MM.1S (cell line): ENCODE data around the gene GDF7.

Experiments
- DNase-seq: peaks from one replicate; pipeline ENCODE4 v3.0.0-alpha.2; 2015
- H2AFZ ChIP-seq: fragments of 300-600 bp; sonication (generic); 2 replicates; pipeline ENCODE4 v1.6.0; 2016; ENCODE audit warnings: antibody characterized with exemption, low read length
- H3F3A ChIP-seq: fragments of 300-600 bp; sonication (generic); 2 replicates; pipeline ENCODE4 v1.6.1; 2016; ENCODE audit warnings: mild to moderate bottlenecking, antibody characterized with exemption, low read length, moderate library complexity, mixed read lengths; ENCODE audit not compliant: insufficient read depth
- H3K27ac ChIP-seq: fragments of 300-600 bp; sonication (generic); 2 replicates; pipeline ENCODE4 v1.5.1; 2016; ENCODE audit warnings: mild to moderate bottlenecking, low read length
- H3K27me3 ChIP-seq: fragments of 300-600 bp; sonication (generic); replicated peaks from 2 replicates; pipeline ENCODE4 v1.6.0; 2016; ENCODE audit warnings: low read length; ENCODE audit not compliant: insufficient read depth
- H3K36me3 ChIP-seq: fragments of 300-600 bp; sonication (generic); replicated peaks from 2 replicates; pipeline ENCODE4 v1.6.1; 2016; ENCODE audit warnings: mild to moderate bottlenecking, low read length, mixed read lengths; ENCODE audit not compliant: insufficient read depth
- H3K4me1 ChIP-seq: fragments of 300-600 bp; sonication (generic); 2 replicates; pipeline ENCODE4 v1.6.1; 2016; ENCODE audit warnings: low read length, mixed read lengths
- H3K4me2 ChIP-seq: fragments of 300-600 bp; sonication (generic); 2 replicates; pipeline ENCODE4 v1.6.0; 2016; ENCODE audit warnings: low read depth, low read length
- H3K4me3 ChIP-seq: fragments of 300-600 bp; sonication (generic); 2 replicates; pipeline ENCODE4 v1.5.1; 2016; ENCODE audit warnings: low read length, mixed read lengths
- H3K79me2 ChIP-seq: fragments of 300-600 bp; sonication (generic); 2 replicates; pipeline ENCODE4 v1.6.1; 2016; ENCODE audit warnings: mixed run types, low read length, mixed read lengths
- H3K9ac ChIP-seq: fragments of 300-600 bp; sonication (generic); 2 replicates; pipeline ENCODE4 v1.6.1; 2016; ENCODE audit warnings: low read length, mixed read lengths
- H3K9me2 ChIP-seq: fragments of 300-600 bp; sonication (generic); replicated peaks from 2 replicates; pipeline ENCODE4 v1.6.1; 2016; ENCODE audit warnings: mild to moderate bottlenecking, low read length, mixed read lengths; ENCODE audit not compliant: insufficient read depth
- H3K9me3 ChIP-seq: fragments of 300-600 bp; sonication (generic); replicated peaks from 2 replicates; pipeline ENCODE4 v1.6.1; 2016; ENCODE audit warnings: mild to moderate bottlenecking, low read length, mixed read lengths; ENCODE audit not compliant: insufficient read depth
- H4K20me1 ChIP-seq: fragments of 300-600 bp; sonication (generic); 2 replicates; pipeline ENCODE4 v1.6.1; 2016; ENCODE audit warnings: mild to moderate bottlenecking, low read length, moderate library complexity, mixed read lengths; ENCODE audit not compliant: insufficient read depth
- CTCF ChIP-seq: fragments of 300-600 bp; sonication (generic); IDR thresholded peaks from 2 replicates; pipeline ENCODE4 v1.5.1; 2016; ENCODE audit warnings: antibody characterized with exemption, low read length, mixed read lengths
- EZH2 ChIP-seq: fragments of 300-600 bp; sonication (generic); optimal IDR thresholded peaks from 2 replicates; pipeline ENCODE3; 2017; ENCODE audit warnings: low read depth, mild to moderate bottlenecking, antibody characterized with exemption, low read length, mixed read lengths
- EZH2phosphoT487 ChIP-seq: fragments of 300-600 bp; sonication (generic); IDR thresholded peaks from 2 replicates; pipeline ENCODE4 v1.6.1; 2018; ENCODE audit warnings: antibody characterized with exemption, low read length

The GDF7 gene

GRCh38 chr2:20650393-20650876 lies 16.5 kb upstream of the GDF7 start:
- TF ChIP-seq CTCF, result peak; percentile 5; the same call in 1 of the 2 replicates
- no peak for TF ChIP-seq EZH2phosphoT487
- Histone ChIP-seq H2AFZ (peak overlapping the region; percentile 79), H3K79me2 (peaks cover 25% of the 10 kb centered on the region), H3K27me3 (no peaks in the 10 kb centered on the region), H3F3A (peaks cover 5% of the 10 kb centered on the region; the same call in 1 of the 2 replicates), H3K36me3 (no peaks in the 10 kb centered on the region), H3K9me3 (no peaks in the 10 kb centered on the region), H3K27ac (peak overlapping the region; percentile 62), H3K9ac (peak overlapping the region; percentile 86), H4K20me1 (no peaks in the 10 kb centered on the region), H3K4me1 (peaks cover 10% of the 10 kb centered on the region), H3K9me2 (no peaks in the 10 kb centered on the region), H3K4me3 (peak overlapping the region; percentile 82), H3K4me2 (peak overlapping the region; percentile 91)
- DNase-seq, result peak; percentile 43

DNA sequence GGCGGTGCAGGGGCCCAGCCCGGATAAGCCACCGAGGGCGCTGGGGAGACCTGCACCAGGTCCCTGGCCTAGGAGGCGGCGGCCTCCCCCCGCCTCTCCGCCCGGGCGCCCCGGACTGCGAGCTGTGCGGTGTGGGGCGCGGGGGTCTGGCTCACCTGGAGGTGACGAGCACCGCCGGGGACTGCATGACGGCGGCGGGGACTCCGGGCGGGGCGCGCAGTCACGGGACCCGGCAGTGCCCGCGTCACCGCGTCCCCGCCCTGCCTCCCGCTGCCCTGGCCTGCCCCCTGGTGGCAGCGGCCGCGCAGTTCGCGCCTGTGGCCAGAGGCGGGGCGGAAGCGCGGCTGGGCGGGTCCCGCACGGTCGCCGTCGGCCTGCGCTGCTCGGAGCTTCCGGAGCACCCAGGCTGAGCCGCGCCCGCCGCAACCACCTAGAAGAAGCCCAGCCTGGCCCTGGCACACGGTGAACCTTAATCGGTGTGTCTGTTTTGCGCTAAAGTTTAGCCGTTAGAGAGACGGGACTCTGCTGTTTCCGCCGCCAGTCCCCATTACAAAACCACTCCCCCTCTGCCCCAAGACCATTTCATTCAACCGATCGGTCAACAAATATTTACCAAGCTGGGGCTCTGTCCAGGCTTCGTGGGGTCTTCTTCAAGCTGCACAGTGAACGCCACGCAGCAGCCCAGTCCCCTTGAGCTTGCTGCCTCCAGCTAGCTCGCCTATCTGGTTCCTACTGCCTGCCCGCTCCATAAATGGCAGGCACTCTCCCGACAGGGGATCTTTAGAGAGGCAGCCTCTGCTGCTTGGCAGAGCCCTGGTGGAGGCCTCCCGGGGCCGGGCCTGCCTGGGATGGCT lies 15.8 kb upstream of the GDF7 start, which contains the start of gene HS1BP3:
HS1BP3 (minus strand) TSS at position 222 of the 854 bp plus-strand sequence; CDS start at position 187, 35 bp downstream.
- Histone ChIP-seq H3K79me2 (peaks cover 25% of the 10 kb centered on the region), H3K4me1 (peaks cover 10% of the 10 kb centered on the region), H3K9me3 (no peaks in the 10 kb centered on the region), H3K4me3 (peak within 1 kb of the TSS; percentile 82), H3K36me3 (no peaks in the 10 kb centered on the region), H4K20me1 (no peaks in the 10 kb centered on the region), H3F3A (peaks cover 5% of the 10 kb centered on the region; the same call in 1 of the 2 replicates), H3K27ac (peak within 1 kb of the TSS; percentile 62), H2AFZ (peak within 1 kb of the TSS; percentile 99), H3K9me2 (no peaks in the 10 kb centered on the region), H3K9ac (peak within 1 kb of the TSS; percentile 86), H3K27me3 (no peaks in the 10 kb centered on the region), H3K4me2 (peak within 1 kb of the TSS; percentile 100)
- TF ChIP-seq CTCF (peak; percentile 57), EZH2 (no peak)
- DNase-seq, result peak; percentile 89

DNA sequence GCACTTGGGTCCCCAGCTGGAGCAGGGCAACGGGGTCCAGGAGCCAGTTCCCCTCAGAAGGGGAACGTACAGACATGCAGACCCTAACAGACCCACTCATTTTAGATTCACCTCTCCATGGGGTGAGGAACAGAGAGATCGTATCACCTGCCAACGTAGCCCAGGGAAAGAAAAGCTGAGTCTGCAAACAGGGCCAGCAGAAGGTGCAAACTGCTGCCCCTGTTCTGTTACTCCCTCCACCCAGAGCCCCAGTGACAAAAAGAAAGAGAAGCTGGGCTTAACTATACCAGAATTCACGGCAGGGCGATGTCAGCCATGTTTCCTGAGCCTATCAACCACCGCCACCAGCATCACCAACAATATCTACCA lies 15.2 kb upstream of the GDF7 start:
- no peak for DNase-seq
- Histone ChIP-seq H3K4me3 (peak overlapping the region; percentile 64), H3K27me3 (no peaks in the 10 kb centered on the region), H3K4me1 (peaks cover 10% of the 10 kb centered on the region), H2AFZ (peak overlapping the region; percentile 99), H3K9ac (peak overlapping the region; percentile 70; the same call in 1 of the 2 replicates), H3K9me3 (no peaks in the 10 kb centered on the region), H3F3A (peaks cover 5% of the 10 kb centered on the region; the same call in 1 of the 2 replicates), H4K20me1 (no peaks in the 10 kb centered on the region), H3K36me3 (no peaks in the 10 kb centered on the region), H3K4me2 (peak overlapping the region; percentile 100), H3K9me2 (no peaks in the 10 kb centered on the region), H3K27ac (0 out of 2 replicates have a peak overlapping the region, but pooled peaks have one; percentile 57), H3K79me2 (peaks cover 25% of the 10 kb centered on the region)
- TF ChIP-seq EZH2phosphoT487 (no peak), CTCF (no peak), EZH2 (no peak)
